NCI-H2196 (cell line): ENCODE data around the gene GUCY1B1.
"Not testable (repeated sequence)": the region's sequence is repeated elsewhere in the genome, so short reads cannot be mapped to it uniquely, and the experiment has no call there.

ENCODE experiments used
- DNase-seq: peaks from one replicate; lab custom pipeline; 2025; ENCODE audit not compliant: unreplicated experiment; lab: John Stamatoyannopoulos, UW

Gene GUCY1B1

DNA sequence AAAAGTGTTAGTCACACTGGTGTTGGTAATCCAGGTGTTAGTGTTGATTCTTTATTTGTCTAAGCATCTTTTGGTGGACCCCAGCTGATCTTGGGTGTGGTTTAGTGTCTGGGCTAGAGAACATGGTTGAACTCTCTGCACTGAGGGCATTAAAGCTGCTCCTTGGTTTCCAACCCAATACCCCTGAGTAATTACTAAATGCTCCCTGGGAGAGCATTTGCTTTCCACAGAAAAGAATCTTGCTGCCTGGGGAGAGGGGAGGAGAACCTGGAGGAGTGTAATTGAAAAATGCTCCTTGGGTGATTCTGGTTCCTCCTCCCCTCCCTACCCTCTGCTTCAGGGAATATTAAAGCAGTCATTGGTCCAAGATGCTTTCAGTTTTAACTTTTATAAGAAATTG lies 3.1 kb downstream of the GUCY1B1 start:
- no peak for DNase-seq

GRCh38 chr4:155762334-155762733 lies 3.5 kb downstream of the GUCY1B1 start:
- no peak for DNase-seq

- no peak for DNase-seq
Measured at GRCh38 chr4:155763551-155763950, 4.7 kb downstream of the GUCY1B1 start.

DNA sequence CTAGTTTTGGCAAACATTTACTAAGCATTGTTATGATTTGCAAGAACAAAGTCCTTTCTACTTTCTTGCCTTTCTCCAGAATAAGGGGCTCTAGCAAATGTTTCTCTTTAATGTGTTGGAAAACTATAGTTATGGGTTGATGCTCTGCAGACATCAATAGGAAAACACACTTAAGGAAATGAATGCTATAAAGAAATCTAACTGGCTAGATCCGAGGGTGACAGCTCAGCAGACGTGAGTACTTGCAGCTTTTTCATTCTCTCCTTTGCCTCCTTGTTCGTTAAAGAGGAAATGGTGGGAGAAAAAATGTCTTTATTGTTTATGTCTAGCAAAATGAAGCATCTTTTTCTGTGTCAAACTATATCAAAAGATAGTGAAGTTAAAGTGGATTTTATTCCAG lies 6.3 kb downstream of the GUCY1B1 start:
- no peak for DNase-seq

- no peak for DNase-seq
Measured at GRCh38 chr4:155766622-155767021, 7.8 kb downstream of the GUCY1B1 start.

- DNase-seq, result no peak
Measured at GRCh38 chr4:155768370-155768769, 9.5 kb downstream of the GUCY1B1 start.

DNA sequence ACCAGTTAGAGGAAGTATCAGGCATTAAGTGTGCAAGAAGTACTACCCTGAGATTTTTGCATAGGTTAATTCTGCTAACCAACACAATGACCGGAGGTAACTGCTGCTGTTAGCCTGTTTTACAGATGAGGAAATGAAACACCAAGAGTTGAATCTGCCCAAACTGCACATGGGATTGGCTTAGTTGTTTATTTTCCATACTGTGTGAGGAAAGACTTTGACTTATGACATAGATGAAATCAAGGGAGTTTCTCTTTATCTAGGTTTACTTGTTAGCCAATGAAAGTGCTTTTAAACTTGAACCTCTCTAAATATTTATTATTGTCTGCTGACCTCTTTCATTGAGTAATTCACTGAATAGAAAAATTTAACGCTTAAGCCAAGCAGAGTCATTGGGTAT lies 10.3 kb downstream of the GUCY1B1 start:
- no peak for DNase-seq

DNA sequence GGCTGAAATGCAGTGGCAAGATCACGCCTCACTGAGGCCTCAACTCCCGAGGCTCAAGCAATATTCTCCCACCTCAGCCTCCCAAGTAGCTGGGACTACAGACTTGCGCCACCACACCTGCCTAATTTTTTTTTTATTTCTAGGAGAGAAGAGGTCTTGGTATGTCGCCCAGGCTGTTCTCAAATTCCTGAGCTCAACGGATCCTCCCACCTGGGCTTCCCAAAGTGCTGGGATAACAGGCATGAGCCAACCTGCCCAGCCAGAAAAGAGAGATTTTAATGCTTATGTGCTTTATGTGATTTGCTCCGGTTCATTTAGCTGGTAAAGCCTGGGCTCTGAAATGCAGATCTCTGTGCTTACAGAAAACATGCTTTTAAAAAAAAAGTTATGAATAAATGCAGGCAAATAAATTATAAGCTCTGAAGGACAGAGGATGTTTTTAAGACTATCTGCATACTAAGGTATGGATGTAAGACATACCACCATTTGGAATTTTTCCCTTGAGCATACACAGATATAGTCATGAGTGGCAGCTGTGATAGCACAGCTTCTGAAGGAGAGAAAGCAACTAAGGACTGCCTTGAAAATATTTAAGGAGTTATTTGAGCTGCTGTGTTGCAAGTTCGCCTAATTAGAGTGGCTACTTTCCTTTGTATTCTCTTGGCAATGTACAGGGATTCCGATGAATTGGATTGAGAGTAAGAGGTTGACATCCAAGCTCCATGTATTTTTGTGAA lies 13.8 kb downstream of the GUCY1B1 start:
- DNase-seq, result no peak

GRCh38 chr4:155773196-155773800 lies 14.5 kb downstream of the GUCY1B1 start:
- DNase-seq, result no peak

GRCh38 chr4:155774033-155774432 lies 15.2 kb downstream of the GUCY1B1 start:
- no peak for DNase-seq

- no peak for DNase-seq
Measured at GRCh38 chr4:155777971-155778735, 19.3 kb downstream of the GUCY1B1 start.

- DNase-seq, result no peak
Measured at GRCh38 chr4:155780775-155781174, 22.0 kb downstream of the GUCY1B1 start.

- no peak for DNase-seq
Measured at GRCh38 chr4:155781249-155781831, 22.5 kb downstream of the GUCY1B1 start.

DNA sequence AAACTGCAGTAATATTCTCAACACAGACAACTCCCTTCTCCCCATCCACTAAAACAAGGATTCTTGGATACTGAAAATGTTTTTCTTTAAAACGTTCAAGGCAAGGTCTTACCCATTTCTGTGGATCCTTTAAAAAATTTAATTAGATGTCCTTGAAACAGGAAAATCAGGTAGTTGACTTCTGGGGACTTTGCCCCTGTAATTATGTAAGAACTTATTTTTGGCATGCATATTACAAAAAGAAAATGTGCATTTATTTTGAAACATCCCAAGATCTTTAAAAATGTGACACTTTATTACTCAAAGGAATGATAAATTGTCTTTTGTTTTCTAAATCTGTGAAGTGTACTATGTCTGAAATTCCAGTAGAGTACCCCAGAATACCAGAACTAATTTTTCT lies 25.8 kb downstream of the GUCY1B1 start:
- DNase-seq, result no peak

DNA sequence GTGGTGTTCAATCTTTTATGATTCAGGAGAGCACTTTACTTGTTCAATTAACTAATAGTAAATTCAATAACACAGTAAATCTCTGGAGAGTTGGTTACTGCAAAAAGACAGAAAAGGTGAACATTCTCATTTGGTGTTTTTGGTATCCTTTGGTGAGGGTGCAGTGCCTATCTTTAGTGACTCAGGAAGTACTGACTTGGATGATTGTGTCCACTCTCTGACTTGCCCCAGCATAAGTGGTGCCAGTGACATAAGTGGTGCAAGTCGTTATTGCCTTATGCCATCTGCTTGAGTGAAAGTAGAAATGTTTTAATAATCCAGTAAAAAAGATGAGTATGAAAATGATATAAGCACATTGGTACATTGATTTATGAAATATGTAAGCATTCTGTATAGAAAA lies 27.0 kb downstream of the GUCY1B1 start:
- DNase-seq, result no peak

- DNase-seq, result no peak
Measured at GRCh38 chr4:155787113-155787710, 28.4 kb downstream of the GUCY1B1 start.

DNA sequence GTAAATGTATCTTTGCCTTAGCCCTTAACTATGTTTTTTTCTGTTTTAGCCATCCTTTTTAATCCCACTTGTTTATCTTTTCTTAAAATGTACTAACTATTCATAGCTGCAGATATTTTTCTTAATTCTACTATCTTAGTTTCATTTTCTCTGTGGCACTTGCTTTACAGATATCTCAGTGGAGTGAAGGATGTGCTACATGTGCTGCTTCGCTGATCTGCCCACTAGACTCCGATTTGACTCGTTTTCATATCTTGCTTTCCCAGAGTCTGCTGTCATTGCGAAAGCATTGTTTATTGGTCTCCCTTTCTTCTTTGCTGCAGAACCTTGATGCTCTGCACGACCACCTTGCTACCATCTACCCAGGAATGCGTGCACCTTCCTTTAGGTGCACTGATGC lies 30.6 kb downstream of the GUCY1B1 start:
- no peak for DNase-seq

- DNase-seq, result no peak
Measured at GRCh38 chr4:155789982-155790381, 31.2 kb downstream of the GUCY1B1 start.

DNA sequence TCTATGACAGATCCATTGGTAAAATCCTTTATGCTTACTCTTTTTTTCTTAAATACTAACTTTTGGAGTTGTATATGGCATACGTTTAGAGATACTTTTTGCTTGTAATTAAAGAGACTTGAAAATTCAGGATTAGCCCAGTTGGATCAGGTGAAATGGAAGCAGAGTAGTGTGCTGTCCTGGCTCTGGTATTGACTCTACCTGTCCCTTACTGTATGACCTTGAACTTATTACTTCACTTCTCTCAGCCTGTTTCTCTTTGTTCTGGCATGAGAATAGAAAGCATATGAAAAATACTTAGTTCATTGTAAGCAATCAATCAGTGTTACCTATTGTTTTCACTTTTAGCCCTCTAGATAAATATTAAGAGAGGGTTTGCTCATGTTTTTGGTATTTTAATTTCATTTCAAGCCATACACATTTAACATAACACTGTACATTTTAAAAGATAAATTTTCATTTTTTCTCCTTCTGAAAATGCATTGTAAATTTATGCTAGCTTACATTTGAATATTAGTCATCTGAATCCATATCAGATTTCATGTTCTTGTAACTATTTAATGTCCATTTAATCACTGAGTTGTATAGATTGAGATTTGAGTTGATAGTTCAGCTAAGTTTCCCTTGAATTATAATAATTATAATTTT lies 35.9 kb downstream of the GUCY1B1 start:
- no peak for DNase-seq

GRCh38 chr4:155795991-155796390 lies 37.2 kb downstream of the GUCY1B1 start:
- DNase-seq, result no peak

DNA sequence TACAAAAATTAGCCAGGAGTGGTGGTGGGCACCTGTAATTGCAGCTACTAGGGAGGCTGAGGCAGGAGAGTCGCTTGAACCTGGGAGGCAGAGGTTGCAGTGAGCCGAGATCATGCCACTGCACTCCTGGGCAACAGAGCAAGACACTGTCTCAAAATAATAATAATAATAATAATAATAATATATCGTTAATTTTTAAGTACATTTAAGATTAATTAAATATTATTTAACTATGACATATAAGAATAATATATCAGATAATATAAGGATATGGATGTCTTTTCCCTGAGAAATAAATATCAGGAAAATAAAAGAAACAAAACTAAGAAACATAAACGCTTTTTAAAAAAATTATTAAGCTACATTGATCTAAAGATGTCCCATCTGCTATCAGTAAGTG lies 38.8 kb downstream of the GUCY1B1 start:
- not testable (repeated sequence) for DNase-seq
